Ramos (cell line): ENCODE results near the gene NOTCH3.

Source experiments
- in situ Hi-C: fragments of 300-500 bp; cut with MboI; formaldehyde crosslinking; loops from one replicate; pipeline ENCODE4 v1.14.3; 2022; ENCODE audit warnings: low sequenced_read_pairs; ENCODE audit not compliant: unreplicated experiment

Gene NOTCH3

DNA sequence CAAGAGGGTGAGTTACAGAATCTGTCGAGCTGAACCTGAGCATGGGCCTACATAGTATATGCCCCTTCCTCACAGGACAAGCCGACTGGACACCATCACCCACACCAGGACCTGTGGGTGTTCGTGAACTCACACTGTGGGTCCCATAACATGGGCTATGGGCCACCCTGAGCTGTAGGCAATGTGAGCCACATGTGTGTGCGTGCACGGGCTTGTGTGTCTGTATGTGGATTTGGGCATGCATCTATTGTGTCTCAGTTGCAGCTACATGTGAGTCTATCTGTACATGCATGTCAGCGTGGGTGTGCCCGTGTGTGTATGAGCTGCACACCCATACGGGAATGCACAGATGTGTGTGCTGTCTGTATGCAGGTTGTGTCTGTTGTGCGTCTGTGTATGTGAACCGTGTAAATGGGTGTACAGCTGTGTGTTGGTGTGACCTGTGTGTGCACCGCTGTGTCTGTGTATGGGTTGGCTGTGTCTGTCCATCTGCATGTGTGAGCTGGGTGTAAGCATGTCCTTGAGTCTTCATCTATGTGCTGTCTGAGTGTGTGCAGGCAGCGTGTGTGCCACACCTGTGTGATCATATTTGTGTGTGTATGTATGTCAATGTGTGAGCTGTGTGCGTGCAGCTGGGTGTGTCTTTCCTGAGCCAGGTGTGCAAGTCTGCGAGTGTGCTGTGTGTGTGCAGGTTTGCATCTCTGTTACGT lies 1.7 kb downstream of the NOTCH3 start:
- in situ Hi-C loops: no loop called here

DNA sequence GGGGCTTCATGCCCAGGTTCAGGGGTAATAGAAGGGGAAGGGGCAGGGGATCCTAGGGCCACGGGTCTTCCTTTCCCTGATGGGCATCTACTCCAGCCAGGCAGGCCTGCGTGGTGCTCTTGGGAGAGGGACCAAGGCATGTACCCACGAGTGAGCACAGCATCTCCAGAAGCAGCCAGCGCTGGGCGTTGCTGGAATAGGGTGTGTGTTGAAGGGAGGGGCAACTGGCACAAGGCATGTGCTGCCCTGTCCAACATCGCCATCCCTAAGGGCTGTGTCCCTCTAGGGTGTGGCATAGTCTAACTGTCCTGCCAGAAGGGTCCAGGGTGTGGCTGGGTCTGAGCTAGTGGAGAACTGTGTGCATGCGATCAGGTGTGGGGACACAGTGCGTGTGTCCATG lies 2.9 kb downstream of the NOTCH3 start:
- in situ Hi-C loops: no loop called here

GRCh38 chr19:15197275-15197941 lies 3.4 kb downstream of the NOTCH3 start:
- in situ Hi-C loops: no loop called here

DNA sequence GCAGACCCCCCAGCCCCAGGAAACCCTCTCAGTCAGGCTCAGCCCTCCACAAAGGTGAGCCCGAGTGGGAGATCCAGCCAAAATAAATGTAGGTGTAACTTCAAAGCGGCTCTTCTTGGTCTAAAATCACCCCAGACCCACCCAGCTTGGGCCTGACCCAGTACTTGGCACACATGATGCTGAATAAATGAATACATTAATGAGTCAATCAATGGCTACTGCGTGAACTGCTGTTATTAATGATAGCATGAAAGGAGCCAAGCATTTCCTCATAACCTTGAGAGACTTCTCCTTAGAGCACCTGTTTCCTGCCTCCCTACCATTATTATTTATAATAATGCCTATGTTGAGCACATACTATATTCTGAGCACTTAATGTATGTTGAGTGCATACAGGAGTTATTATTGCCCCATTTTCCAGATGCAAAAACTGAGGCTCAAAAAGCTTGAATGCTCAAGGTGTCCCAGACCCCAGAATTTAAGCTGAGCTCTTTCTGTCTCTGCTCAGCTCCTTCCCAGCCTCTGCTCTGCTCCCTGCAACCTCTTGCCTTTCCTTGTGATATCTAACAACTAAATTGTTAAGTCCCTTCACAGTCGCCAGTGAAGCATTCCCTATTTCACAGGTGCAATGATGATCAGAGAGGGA lies 4.3 kb downstream of the NOTCH3 start:
- in situ Hi-C loops: no loop called here

DNA sequence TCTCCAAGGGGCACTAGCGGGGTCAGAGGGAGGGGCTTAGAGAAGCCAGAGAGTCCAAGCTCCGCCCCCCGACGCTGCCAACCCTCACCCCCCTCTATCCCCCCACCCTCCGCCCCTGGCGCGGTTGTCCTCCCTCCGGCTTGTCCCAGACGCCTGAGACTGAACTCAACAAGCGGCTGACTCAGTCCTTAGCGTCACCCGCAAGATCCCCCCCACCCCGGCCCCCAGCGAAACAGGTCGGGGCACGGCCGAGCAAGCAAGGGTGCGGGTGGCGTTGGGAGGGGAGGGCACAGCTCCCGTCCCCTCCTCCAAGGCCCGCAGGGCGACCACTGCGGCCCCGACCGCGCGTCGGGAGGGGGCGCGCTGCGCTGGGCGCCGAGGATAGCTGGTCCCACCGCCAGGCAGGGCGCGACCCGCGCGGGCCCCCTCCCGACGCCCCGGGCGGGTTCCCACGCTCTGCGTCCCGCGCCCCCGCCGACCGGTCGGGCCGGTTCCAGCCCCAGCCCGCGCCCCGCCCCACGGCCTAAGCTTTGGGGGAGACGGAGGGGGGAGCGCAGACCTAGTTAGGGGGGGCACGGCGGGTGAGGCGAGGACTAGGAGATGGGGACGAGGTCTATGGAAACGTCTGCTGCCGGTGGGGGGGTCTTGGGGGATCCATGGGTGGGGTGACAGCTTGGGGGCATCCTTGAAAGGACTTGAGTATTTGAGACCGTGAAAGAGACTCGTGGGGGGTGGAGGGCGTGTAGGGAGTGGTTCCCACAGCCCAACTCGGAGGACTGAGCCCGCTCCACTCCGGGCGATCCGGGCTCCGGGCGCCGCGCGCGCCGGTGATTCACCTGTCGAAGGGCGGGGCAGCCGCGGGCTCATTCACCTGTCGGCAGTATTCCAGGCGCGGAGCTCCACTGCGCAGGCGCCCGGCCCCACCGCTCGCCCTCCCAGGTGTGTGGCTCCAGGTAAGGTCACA lies 5.1 kb downstream of the NOTCH3 start:
- in situ Hi-C loops: no loop called here

- in situ Hi-C loops: no loop called here
Measured at GRCh38 chr19:15194938-15195337, 5.9 kb downstream of the NOTCH3 start.

DNA sequence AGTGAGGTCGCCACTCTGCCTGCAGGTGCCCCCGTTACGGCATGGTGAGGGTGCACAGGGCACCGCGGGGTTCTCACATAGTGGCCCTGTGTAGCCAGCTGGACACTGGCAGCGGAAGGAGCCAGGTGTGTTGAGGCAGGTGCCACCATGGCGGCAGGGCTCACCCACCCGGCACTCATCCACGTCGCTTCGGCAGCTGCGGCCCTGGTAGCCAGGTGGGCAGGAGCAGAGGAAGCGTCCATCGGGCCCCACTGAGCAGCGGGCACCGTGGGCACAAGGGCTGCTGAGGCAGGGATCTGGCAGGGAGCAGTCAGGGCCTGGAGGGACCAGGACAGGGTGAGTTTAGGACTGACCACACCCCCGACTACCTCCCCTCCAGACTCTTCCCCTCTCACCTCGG lies 8.8 kb downstream of the NOTCH3 start:
- in situ Hi-C loops: no loop called here

GRCh38 chr19:15191514-15191913 lies 9.3 kb downstream of the NOTCH3 start:
- in situ Hi-C loops: no loop called here

- in situ Hi-C loops: no loop called here
Measured at GRCh38 chr19:15188851-15189250, 11.9 kb downstream of the NOTCH3 start.

DNA sequence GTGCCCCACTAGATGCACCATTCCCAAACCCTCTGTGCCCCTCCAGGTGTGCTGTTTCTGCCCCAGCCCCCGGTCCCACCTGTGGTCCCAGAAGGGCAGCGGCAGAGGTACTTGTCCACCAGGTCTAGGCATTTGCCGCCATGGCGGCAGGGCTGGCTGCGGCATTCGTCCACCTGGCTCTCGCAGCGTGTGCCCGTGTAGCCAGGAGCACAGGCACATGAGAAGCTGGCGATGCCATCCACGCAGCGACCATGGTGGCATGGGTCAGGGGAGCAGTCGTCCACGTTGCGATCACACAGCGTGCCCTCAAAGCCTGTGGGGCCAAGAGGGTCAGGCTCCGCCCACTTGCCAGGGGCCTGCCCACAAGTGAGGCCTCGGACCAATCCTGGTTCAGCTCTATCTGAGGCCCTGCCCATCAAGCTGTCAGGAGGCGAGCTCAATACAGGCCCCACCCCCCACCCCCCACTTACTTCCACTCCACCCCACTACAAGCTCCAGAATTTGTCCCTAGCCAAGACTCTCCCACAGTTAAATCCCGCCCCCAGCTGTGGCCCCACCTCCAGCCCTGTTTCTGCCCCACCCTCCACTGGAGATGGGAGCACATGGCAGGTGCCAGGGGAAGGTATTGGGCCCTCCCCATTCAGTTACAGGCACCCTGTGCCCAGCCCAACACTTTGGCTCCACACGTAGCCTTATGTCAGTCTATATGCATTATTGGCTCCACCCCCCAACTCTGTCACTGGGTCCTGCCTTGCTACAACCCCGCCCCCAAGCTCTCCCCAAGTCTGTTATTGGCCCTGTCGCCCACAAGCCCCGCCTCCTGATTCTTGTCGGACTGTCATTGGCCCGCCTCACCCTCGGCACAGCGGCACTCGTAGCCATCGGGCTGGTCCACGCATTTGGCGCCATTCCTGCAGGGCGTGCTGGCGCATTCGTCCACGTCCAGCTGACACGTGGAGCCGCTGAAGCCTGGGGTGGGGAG lies 13.5 kb downstream of the NOTCH3 start:
- in situ Hi-C loops: no loop called here

DNA sequence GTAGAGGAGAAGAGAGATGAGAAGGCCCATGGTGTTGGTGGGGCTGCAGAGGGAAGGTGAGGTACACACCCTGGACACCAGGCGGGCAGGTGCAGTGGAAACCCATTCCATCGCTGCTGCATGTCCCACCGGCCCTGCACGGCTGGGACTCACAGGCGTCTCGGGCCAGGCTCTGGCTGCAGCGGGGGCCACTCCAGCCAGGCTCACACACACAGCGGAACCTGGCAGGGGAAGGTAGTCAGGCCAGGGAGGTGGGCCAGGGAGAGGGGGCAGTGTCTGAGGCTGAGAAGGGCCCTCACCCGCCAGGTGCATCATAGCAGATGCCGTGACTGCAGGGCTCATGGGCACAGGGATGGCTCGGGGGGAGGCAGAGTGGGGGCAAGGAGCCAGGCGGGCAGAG lies 15.6 kb downstream of the NOTCH3 start:
- in situ Hi-C loops: no loop called here

DNA sequence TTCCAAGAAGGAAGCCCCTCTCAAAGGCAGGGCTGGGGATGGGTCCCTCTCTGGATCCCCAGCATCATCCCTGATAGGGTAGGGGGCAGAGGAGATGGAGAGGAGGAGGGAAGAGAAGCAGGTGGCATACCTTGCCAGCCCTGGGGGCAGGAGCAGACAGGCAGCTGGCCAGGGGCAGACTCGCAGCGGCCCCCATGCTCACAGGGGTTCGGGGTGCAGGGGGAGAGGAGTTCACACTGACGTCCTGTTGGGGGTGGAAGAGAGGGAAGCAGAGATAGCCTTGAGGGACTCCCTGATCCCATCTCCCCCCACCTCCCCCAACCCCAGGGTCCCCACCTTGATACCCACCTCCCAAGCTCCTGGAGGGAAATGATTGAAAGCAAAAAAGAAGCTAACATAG lies 16.0 kb downstream of the NOTCH3 start:
- in situ Hi-C loops: loop anchor here (5.0 kb wide), 1 partner anchor 373 kb away; no protein-coding TSS in a partner anchor

- in situ Hi-C loops: loop anchor here (5.0 kb wide), 1 partner anchor 376 kb away; no protein-coding TSS in a partner anchor
Measured at GRCh38 chr19:15181394-15181793, 19.4 kb downstream of the NOTCH3 start.

GRCh38 chr19:15180451-15181390 lies 20.1 kb downstream of the NOTCH3 start:
- in situ Hi-C loops: loop anchor here (5.0 kb wide), 1 partner anchor 377 kb away; no protein-coding TSS in a partner anchor

DNA sequence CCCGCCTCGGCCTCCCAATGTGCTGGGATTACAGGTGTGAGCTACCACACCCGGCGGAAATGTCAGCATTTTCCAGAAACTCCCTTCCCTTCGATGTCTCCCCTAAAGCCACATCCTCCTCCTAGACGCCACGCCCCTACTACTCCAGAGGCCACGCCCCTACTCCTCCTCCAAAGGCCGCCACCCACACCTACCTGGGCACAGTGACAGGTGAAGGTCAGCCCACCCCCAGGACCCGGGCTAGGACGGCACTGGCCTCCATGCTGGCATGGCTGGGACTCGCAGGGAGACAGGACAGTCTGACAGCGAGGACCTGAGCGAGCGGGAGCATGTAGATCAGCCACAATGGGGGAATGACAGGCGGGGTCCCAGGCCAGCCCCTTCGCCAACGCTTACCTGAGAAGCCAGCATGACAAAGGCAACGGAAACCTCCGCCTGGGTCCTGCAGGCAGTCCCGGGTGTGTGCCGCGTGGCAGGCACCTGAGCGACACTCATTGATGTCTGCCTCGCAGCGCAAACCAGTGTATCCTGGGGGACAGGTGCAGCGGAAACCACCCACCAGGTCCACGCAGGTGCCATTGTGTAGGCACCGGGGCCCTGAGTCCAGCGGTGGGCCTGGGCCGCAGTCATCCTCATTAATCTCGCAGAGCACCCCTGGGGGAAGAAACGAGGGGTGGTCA lies 22.0 kb downstream of the NOTCH3 start:
- in situ Hi-C loops: no loop called here

DNA sequence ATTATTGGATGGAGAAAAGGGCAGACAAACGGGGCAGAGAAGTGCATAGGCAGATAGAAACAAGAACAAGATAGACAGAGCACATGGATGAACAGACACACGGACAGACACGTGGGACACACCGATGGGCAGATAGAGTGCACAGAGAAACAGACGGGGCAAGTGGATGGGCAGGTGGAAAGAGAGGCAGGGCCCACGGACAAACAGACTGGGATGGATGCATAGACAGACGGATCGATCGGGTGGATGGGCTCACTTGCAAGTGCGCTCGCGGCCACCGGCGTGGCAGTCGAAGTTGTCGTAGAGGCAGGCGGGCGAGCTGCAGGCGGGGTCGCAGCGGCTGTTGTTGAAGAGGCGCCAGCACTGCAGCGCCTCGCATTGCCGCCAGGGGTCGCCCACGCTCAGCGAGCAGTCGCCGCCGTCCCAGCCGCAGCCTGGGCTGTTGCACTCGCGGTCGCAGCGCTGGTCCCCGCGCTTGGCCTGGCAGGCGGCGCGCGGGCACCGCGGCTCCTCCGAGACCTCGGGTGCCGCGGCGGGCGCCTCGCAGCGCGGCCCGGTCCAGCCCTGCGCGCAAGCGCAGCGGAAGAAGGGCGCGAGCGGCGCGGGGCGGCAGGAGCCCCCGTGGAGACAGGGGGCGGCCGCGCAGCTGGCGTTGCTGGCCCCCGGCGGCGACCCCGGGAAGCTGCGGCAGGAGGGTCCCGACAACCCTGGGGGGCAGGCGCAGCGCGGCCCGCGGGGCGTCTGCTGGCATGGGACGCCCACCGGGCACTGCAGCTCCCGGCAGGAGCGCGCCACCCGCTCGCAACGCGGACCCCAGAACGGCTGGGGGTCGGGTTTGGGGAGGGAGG lies 23.3 kb downstream of the NOTCH3 start:
- in situ Hi-C loops: no loop called here

DNA sequence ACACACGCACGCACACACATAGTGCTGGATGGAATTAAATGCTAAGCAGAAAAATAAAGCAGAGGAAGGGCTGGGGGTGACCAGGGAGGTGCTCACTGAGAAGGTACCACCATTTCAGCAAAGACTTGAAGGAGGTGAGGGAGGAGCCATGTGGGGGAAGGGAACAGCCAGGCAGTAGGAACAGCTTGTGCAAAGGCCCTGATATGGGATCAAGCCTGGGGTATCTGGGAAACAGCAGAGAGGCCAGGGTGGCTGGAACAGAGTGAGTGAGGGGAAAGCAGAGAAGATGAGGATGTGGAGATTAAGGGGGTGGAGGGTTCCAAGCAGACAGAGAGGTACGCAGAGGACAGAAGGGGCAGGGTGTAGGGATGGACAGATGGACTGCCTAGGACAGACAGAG lies 25.2 kb downstream of the NOTCH3 start:
- in situ Hi-C loops: no loop called here
